Natural killer cell (primary cell): ENCODE data around the gene RAPGEF2. TPM values are rescaled to one million over a fixed set of nuclear protein-coding genes. Genes with fewer than 3 reads are reported as not detected.
A peak's percentile ranks its signal among the peaks of the same experiment; 100 is the strongest.

Source experiments
- ATAC-seq, 3 donors: fragments of 150-1000 bp in 2 of 3; fragments of 200-7000 bp in 1 of 3; cut with Tn5 transposase; 1 replicate in 1 of 3; 2 replicates in 2 of 3; pipeline ENCODE4 v1.10.0; 2021; ENCODE audit warnings: mild to moderate bottlenecking in 2 of 3, moderate library complexity in 2 of 3
- DNase-seq, 2 donors: peaks; one replicate each; pipeline versions ENCODE4 v3.0.0 to v3.0.0-alpha.2; 2013 to 2021; ENCODE audit warnings: mixed read lengths in 1 of 2
- H3K27ac ChIP-seq: one replicate; pipeline ENCODE4 v1.5.1; 2013; ENCODE audit warnings: mild to moderate bottlenecking, low read length
- H3K27me3 ChIP-seq: one replicate; pipeline ENCODE4 v1.6.1; 2013; ENCODE audit warnings: low read length; ENCODE audit not compliant: control insufficient read depth, insufficient read depth
- H3K36me3 ChIP-seq: one replicate; pipeline ENCODE4 v1.6.1; 2013; ENCODE audit warnings: low read length; ENCODE audit not compliant: control insufficient read depth, insufficient read depth
- H3K4me1 ChIP-seq: one replicate; pipeline ENCODE4 v1.6.1; 2013; ENCODE audit warnings: low read length; ENCODE audit not compliant: control insufficient read depth, insufficient read depth
- H3K4me3 ChIP-seq: one replicate; pipeline ENCODE4 v1.5.1; 2013; ENCODE audit warnings: low read length
- H3K9me3 ChIP-seq: one replicate; pipeline ENCODE4 v1.6.1; 2013; ENCODE audit warnings: low read length; ENCODE audit not compliant: control insufficient read depth, insufficient read depth
- H3K27ac Mint-ChIP-seq, 2 donors: one replicate each; pipeline ENCODE4 v1.8.0; 2022; ENCODE audit warnings: mild to moderate bottlenecking in 2 of 2, mixed read lengths in 2 of 2, moderate library complexity in 1 of 2
- H3K27me3 Mint-ChIP-seq, 2 donors: one replicate each; pipeline ENCODE4 v1.8.0; 2022; ENCODE audit warnings: low read depth in 2 of 2, mixed read lengths in 2 of 2
- H3K36me3 Mint-ChIP-seq: one replicate; pipeline ENCODE4 v1.8.0; 2022; ENCODE audit warnings: mixed read lengths
- H3K4me1 Mint-ChIP-seq, 2 donors: one replicate each; pipeline ENCODE4 v1.8.0; 2022; ENCODE audit warnings: mixed read lengths in 2 of 2
- H3K4me3 Mint-ChIP-seq: one replicate; pipeline ENCODE4 v1.8.0; 2022; ENCODE audit warnings: mild to moderate bottlenecking, moderate library complexity, mixed read lengths
- H3K9me3 Mint-ChIP-seq, 2 donors: one replicate each; pipeline ENCODE4 v1.8.0; 2022; ENCODE audit warnings: mixed read lengths in 2 of 2
- WGBS: methylation state at CpG from one replicate; pipeline ENCODE4 v1.1.7; 2013; ENCODE audit warnings: missing lambda C conversion rate; ENCODE audit not compliant: insufficient coverage; 5-methylcytosine and 5-hydroxymethylcytosine counted together
- intact Hi-C: fragments of 100-400 bp; cut with micrococcal nuclease; formaldehyde crosslinking; loops from one replicate; pipeline ENCODE4 v1.14.2; 2022
- total RNA-seq, 4 donors: library from RNA; stranded (reverse); fragments of 120-200 nt in 1 of 4; gene quantifications; one replicate each; pipeline versions ENCODE4 v1.2.3 to v1.2.4, GENCODE V29; 2013 to 2022
- TF ChIP-seq, protein P1 (sequence below): fragments of 200-600 bp; IDR thresholded peaks from one replicate; pipeline ENCODE4 v1.8.0; 2022; ENCODE audit warnings: antibody characterized with exemption

Gene RAPGEF2
- total RNA-seq, 3 donors from 2014 or later (not counting 1 experiment from before 2014, with no cell fraction given), result 21.9 to 55.6 (median 27.6) TPM

GRCh38 chr4:159101988-159102621 is 774 bp upstream of the RAPGEF2 start:
- no peaks in the 10 kb centered on the region for H3K27me3 ChIP-seq
- DNase-seq, result peak in 1 of 2 donors; percentile 21
- Mint-ChIP-seq H3K36me3 (no peaks in the 10 kb centered on the region), H3K9me3 (no peaks in the 10 kb centered on the region), H3K27me3 (peaks cover 0 to 14% of the 10 kb centered on the region in 2 donors), H3K4me1 (peaks cover 30 to 38% of the 10 kb centered on the region in 2 donors), H3K27ac (peak overlapping the region; percentile 79 to 96), H3K4me3 (peak overlapping the region; percentile 81)
- 52% methylated on average over 13 of the region's 14 CpGs for WGBS
- H3K9me3 ChIP-seq, result no peaks in the 10 kb centered on the region
- H3K4me1 ChIP-seq, result peaks cover 19% of the 10 kb centered on the region
- ATAC-seq, result no peak
- H3K36me3 ChIP-seq, result no peaks in the 10 kb centered on the region
- intact Hi-C loops, result loop anchor here (1.0 to 5.0 kb wide), 3 partner anchors 205 to 430 kb away; partner anchors contain the start of genes ETFDH and PPID
- H3K27ac ChIP-seq, result no peak overlapping the region
- TF ChIP-seq, protein P1, sequence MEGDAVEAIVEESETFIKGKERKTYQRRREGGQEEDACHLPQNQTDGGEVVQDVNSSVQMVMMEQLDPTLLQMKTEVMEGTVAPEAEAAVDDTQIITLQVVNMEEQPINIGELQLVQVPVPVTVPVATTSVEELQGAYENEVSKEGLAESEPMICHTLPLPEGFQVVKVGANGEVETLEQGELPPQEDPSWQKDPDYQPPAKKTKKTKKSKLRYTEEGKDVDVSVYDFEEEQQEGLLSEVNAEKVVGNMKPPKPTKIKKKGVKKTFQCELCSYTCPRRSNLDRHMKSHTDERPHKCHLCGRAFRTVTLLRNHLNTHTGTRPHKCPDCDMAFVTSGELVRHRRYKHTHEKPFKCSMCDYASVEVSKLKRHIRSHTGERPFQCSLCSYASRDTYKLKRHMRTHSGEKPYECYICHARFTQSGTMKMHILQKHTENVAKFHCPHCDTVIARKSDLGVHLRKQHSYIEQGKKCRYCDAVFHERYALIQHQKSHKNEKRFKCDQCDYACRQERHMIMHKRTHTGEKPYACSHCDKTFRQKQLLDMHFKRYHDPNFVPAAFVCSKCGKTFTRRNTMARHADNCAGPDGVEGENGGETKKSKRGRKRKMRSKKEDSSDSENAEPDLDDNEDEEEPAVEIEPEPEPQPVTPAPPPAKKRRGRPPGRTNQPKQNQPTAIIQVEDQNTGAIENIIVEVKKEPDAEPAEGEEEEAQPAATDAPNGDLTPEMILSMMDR, result no peak
- H3K4me3 ChIP-seq, result peak overlapping the region; percentile 44

DNA sequence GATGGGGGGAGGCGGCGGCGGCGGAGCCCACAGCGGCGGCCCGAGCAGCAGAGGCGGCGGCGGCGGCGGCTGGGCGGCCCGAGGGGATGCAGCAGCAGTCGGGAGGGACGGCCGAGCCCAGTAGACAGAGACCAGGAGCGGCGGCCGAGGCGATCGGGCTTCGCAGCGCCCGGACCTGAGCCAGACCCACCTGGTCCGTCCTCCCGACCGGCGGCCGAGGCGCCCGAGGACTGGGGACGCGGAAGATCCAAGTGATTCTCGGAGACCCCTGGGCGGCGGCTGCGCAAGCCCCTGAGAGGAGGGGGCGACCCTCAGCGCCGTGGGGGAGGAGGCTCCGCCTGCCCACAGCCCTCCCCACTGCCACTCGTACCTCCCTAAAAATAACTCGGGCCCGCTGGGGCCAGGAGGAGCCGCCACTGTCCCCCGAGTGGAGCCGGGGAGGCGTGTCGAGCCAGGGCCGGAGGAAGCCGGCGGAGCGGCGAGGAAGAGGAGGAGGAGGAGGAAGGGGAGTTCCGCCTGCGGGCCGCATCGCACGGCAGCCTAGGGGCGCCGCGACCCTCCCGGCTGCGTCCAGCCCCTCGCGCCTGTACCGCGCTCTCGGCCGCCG is 608 bp downstream of the RAPGEF2 start:
- Histone ChIP-seq H3K4me1 (peaks cover 19% of the 10 kb centered on the region), H3K9me3 (no peaks in the 10 kb centered on the region), H3K4me3 (peak overlapping the region; percentile 97), H3K36me3 (no peaks in the 10 kb centered on the region), H3K27me3 (no peaks in the 10 kb centered on the region), H3K27ac (peak overlapping the region; percentile 91)
- peaks cover 30 to 38% of the 10 kb centered on the region in 2 donors for H3K4me1 Mint-ChIP-seq
- TF ChIP-seq, protein P1, result no peak
- peaks cover 0 to 4% of the 10 kb centered on the region in 2 donors for H3K27me3 Mint-ChIP-seq
- H3K36me3 Mint-ChIP-seq, result no peaks in the 10 kb centered on the region
- peak overlapping the region; percentile 75 for H3K4me3 Mint-ChIP-seq
- ATAC-seq (peak; percentile 11 to 25 (median 13)), DNase-seq (peak in 1 of 2 donors; percentile 51)
- peak overlapping the region; percentile 79 to 96 for H3K27ac Mint-ChIP-seq
- WGBS, result under 1% methylated on average over 71 of the region's 72 CpGs
- H3K9me3 Mint-ChIP-seq, result no peaks in the 10 kb centered on the region
- intact Hi-C loops, result loop anchor here (5.0 kb wide), 2 partner anchors 206 to 381 kb away; partner anchors contain the start of gene PPID

GRCh38 chr4:159104694-159105414 is 2.0 kb downstream of the RAPGEF2 start:
- ATAC-seq, result no peak
- Histone ChIP-seq H3K27me3 (no peaks in the 10 kb centered on the region), H3K9me3 (no peaks in the 10 kb centered on the region), H3K36me3 (no peaks in the 10 kb centered on the region), H3K4me1 (peaks cover 19% of the 10 kb centered on the region), H3K4me3 (peak overlapping the region; percentile 97), H3K27ac (no peak overlapping the region)
- peak overlapping the region; percentile 93 for H3K4me3 Mint-ChIP-seq
- DNase-seq, result peak in 1 of 2 donors; percentile 33
- peak overlapping the region; percentile 85 to 96 for H3K27ac Mint-ChIP-seq
- H3K36me3 Mint-ChIP-seq, result no peaks in the 10 kb centered on the region
- H3K9me3 Mint-ChIP-seq, result no peaks in the 10 kb centered on the region
- TF ChIP-seq, protein P1, result no peak
- H3K4me1 Mint-ChIP-seq, result peaks cover 30 to 42% of the 10 kb centered on the region in 2 donors
- WGBS, result 45% methylated on average over 8 of the region's 9 CpGs
- no peaks in the 10 kb centered on the region for H3K27me3 Mint-ChIP-seq
- intact Hi-C loops, result loop anchor here (5.0 kb wide), 2 partner anchors 208 to 383 kb away; partner anchors contain the start of gene PPID
